GM23248 (cell line): Measurements from ENCODE around the gene DDX27.

Experiments
- EZH2 ChIP-seq: fragments of 200-600 bp; sonication (generic); IDR thresholded peaks from 2 replicates; pipeline ENCODE4 v1.6.1; 2018; ENCODE audit warnings: antibody characterized with exemption, mild to moderate bottlenecking; ENCODE audit not compliant: insufficient read depth, poor library complexity, severe bottlenecking
- EZH2phosphoT487 ChIP-seq: fragments of 200-600 bp; sonication (generic); IDR thresholded peaks from 2 replicates; pipeline ENCODE4 v1.6.1; 2018; ENCODE audit warnings: antibody characterized with exemption, moderate library complexity, mild to moderate bottlenecking, low read depth; ENCODE audit not compliant: insufficient read depth

DNA sequence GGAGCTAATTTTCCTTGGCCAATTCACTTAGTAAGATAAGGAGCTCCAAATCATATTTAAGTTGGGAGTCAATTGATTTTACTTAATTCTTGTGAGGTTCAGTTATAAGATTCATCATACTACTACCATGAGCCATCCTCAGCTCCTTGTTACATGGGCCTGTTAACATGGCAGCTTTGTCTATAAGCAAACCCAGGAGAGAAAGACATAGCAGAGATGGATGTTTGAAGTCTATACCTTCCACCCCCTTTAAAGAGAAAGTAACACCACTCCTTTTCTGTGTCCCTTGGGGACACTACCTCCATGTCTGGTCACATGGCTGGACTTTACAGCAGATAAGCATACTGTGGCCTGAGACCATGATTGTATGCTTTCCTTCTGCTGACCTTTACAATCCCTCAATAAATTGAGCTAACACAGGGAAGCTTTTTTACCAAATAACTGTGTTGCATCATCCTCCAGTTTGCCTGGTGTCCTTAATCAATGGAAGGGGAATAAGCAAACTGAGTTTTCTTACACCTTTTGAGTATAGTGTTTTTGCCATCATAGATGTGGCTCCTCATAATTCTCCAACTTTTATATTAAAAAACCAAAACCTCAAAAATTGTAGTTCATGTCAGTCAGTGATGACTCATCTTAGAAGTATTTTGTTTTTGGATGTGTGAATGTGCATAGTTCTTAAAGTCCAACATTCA lies 68.5 kb downstream of the DDX27 start:
- TF ChIP-seq EZH2 (no peak), EZH2phosphoT487 (no peak)
